Hematopoietic multipotent progenitor cell (in vitro differentiated cells): ENCODE data around the gene OSBPL3. TPM values are rescaled to one million over a fixed set of nuclear protein-coding genes. Genes with fewer than 3 reads are reported as not detected.

Experiments used
- total RNA-seq: library from RNA; depleted of rRNA; stranded (reverse); fragments of >200 nt; gene quantifications from one replicate; pipeline ENCODE4 v1.2.3, GENCODE V29; 2012

Gene OSBPL3
- total RNA-seq, 1 donor = 8.1 TPM

Other genes with a start within 250 kb of the OSBPL3 start
- gene GSDME, start 222.7 kb downstream of the OSBPL3 start, total RNA-seq = 0.27 TPM
- gene CYCS, start 145.1 kb upstream of the OSBPL3 start, total RNA-seq = 17.2 TPM
- gene NPVF, start 248.3 kb upstream of the OSBPL3 start, total RNA-seq = not detected